SH-SY5Y (cell line): ENCODE measurements around the gene MYH10.

Source experiments
- GATA2 ChIP-seq: IDR thresholded peaks from 2 replicates; pipeline ENCODE4 v1.6.1; 2011; ENCODE audit warnings: mild to moderate bottlenecking, low read depth, low read length
- GATA3 ChIP-seq: IDR thresholded peaks from 2 replicates; pipeline ENCODE4 v1.6.1; 2011; ENCODE audit warnings: low read depth, mild to moderate bottlenecking, low read length, moderate library complexity

GRCh38 chr17:8608001-8608400 lies 22.5 kb downstream of the MYH10 start:
- TF ChIP-seq GATA2 (no peak), GATA3 (no peak)
